ENCODE results near the gene PWP1. TPM values are rescaled to one million over a fixed set of nuclear protein-coding genes. Genes with fewer than 3 reads are reported as not detected.
"Not testable (repeated sequence)": the region's sequence is repeated elsewhere in the genome, so short reads cannot be mapped to it uniquely, and the experiment has no call there.

Gene PWP1
- total and polyA plus RNA-seq, 2 donors (not counting 1 experiment from before 2014, with no cell fraction given): 51.2 to 63.5 TPM

DNA sequence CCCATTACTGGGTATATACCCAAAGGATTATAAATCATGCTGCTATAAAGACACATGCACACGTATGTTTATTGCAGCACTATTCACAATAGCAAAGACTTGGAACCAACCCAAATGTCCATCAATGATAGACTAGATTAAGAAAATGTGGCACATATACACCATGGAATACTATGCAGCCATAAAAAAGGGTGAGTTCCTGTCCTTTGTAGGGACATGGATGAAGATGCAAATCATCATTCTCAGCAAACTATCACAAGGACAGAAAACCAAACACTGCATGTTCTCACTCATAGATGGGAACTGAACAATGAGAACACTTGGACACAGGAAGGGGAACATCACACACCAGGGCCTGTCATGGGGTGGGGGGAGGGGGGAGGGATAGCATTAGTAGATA lies 42.1 kb downstream of the PWP1 start:
- H3K79me2 ChIP-seq (ENCODE audit: control insufficient read depth, insufficient read depth, low read length); H3K27me3 Mint-ChIP-seq; H3K27ac Mint-ChIP-seq: not testable (repeated sequence)

GRCh38 chr12:107730618-107731341 lies 45.2 kb downstream of the PWP1 start:
- peak; percentile 23 for DNase-seq
- H3K4me3 Mint-ChIP-seq: peak overlapping the region; percentile 76
- CTCF ChIA-PET: interaction anchor here (1.0 to 2.0 kb wide), 2 partner anchors 35 to 45 kb away, joined by 3 to 8 read pairs; partner anchors contain the start of gene PWP1
- peaks cover 71% of the 10 kb centered on the region for H3K4me1 Mint-ChIP-seq
- POLR2A ChIA-PET: no interaction called here
- Histone ChIP-seq H2AFZ (ENCODE audit: insufficient read depth, low read depth, low read length, poor library complexity, severe bottlenecking) (peak overlapping the region; percentile 44), H3K79me2 (ENCODE audit: control insufficient read depth, insufficient read depth, low read length) (peaks cover 17% of the 10 kb centered on the region), H3K9me3 (ENCODE audit: control extremely low read depth in 1 of 3, control insufficient read depth in 2 of 3, insufficient read depth in 1 of 3, low read length in 2 of 3) (no peaks in the 10 kb centered on the region), H4K20me1 (ENCODE audit: control insufficient read depth, insufficient read depth, low read length, poor library complexity, severe bottlenecking) (no peaks in the 10 kb centered on the region), H3K4me1 (ENCODE audit: control insufficient read depth in 2 of 2, insufficient read depth in 2 of 2, low read length in 2 of 2) (peaks cover 27 to 32% of the 10 kb centered on the region in 2 donors), H3K27ac (ENCODE audit: low read length in 2 of 2) (peak overlapping the region; percentile 94), H3K9ac (ENCODE audit: low read length) (peak overlapping the region; percentile 56), H3K4me3 (ENCODE audit: control extremely low read depth in 1 of 5, extremely low read depth in 1 of 5, insufficient read depth in 1 of 5, low read depth in 2 of 5, low read length in 4 of 5) (peak overlapping the region in 1 of 5 experiments; percentile 30), H3K4me2 (replicated peaks; ENCODE audit: low read depth, low read length, poor library complexity, severe bottlenecking) (peak overlapping the region; percentile 61), H3K36me3 (replicated peaks in 1 of 2; ENCODE audit: control extremely low read depth in 1 of 2, control insufficient read depth in 1 of 2, extremely low read depth in 1 of 2, insufficient read depth in 2 of 2, low read length in 1 of 2) (peaks cover 2 to 34% of the 10 kb centered on the region in 2 experiments), H3K27me3 (replicated peaks in 1 of 4; ENCODE audit: control extremely low read depth in 1 of 4, control insufficient read depth in 3 of 4, insufficient read depth in 4 of 4, low read length in 3 of 4) (no peaks in the 10 kb centered on the region)
- ATAC-seq (ENCODE audit: low read depth): no peak
- intact Hi-C loops (cut with micrococcal nuclease): no loop called here
- no peak for TF ChIP-seq CTCF (IDR thresholded peaks at IDR 0.05)
- no peak for TF ChIP-seq EZH2 (IDR thresholded peaks at IDR 0.05; ENCODE audit: borderline replicate concordance, insufficient read depth, low read depth, low read length, poor library complexity, severe bottlenecking)
- peak overlapping the region; percentile 96 for H3K27ac Mint-ChIP-seq
- no peaks in the 10 kb centered on the region for H3K9me3 Mint-ChIP-seq (ENCODE audit: insufficient read depth)
- 100% methylated on average over 2 of the region's 4 CpGs for WGBS (ENCODE audit: insufficient coverage)
- no peaks in the 10 kb centered on the region for H3K27me3 Mint-ChIP-seq

More for the DNA sequence above, 42.1 kb downstream of the PWP1 start:
- WGBS (ENCODE audit: insufficient coverage): no CpG with 5 or more reads among the region's 1 CpG
- H3K27me3 ChIP-seq (replicated peaks in 1 of 4; ENCODE audit: control extremely low read depth in 1 of 4, control insufficient read depth in 3 of 4, insufficient read depth in 4 of 4, low read length in 3 of 4); H3K9ac ChIP-seq (ENCODE audit: low read length); H3K4me2 ChIP-seq (replicated peaks; ENCODE audit: low read depth, low read length, poor library complexity, severe bottlenecking); H3K4me3 ChIP-seq (ENCODE audit: control extremely low read depth in 1 of 5, extremely low read depth in 1 of 5, insufficient read depth in 1 of 5, low read depth in 2 of 5, low read length in 4 of 5); H3K9me3 Mint-ChIP-seq (ENCODE audit: insufficient read depth); DNase-seq; ATAC-seq (ENCODE audit: low read depth); H4K20me1 ChIP-seq (ENCODE audit: control insufficient read depth, insufficient read depth, low read length, poor library complexity, severe bottlenecking); CTCF ChIA-PET; H3K9me3 ChIP-seq (ENCODE audit: control extremely low read depth in 1 of 3, control insufficient read depth in 2 of 3, insufficient read depth in 1 of 3, low read length in 2 of 3); POLR2A ChIA-PET; H2AFZ ChIP-seq (ENCODE audit: insufficient read depth, low read depth, low read length, poor library complexity, severe bottlenecking); H3K4me3 Mint-ChIP-seq; H3K36me3 ChIP-seq (replicated peaks in 1 of 2; ENCODE audit: control extremely low read depth in 1 of 2, control insufficient read depth in 1 of 2, extremely low read depth in 1 of 2, insufficient read depth in 2 of 2, low read length in 1 of 2); intact Hi-C loops (cut with micrococcal nuclease); H3K27ac ChIP-seq (ENCODE audit: low read length in 2 of 2): not testable (repeated sequence)
- peaks cover 46% of the 10 kb centered on the region for H3K4me1 Mint-ChIP-seq
- H3K4me1 ChIP-seq (ENCODE audit: control insufficient read depth in 2 of 2, insufficient read depth in 2 of 2, low read length in 2 of 2): peaks cover 24 to 28% of the 10 kb centered on the region in 2 donors
